Measurements from ENCODE around the gene CELSR2. TPM values are rescaled to one million over a fixed set of nuclear protein-coding genes. Genes with fewer than 3 reads are reported as not detected.

The CELSR2 gene
- total RNA-seq, 4 donors from 2014 or later: 0.65 to 1.5 (median 1.2) TPM

DNA sequence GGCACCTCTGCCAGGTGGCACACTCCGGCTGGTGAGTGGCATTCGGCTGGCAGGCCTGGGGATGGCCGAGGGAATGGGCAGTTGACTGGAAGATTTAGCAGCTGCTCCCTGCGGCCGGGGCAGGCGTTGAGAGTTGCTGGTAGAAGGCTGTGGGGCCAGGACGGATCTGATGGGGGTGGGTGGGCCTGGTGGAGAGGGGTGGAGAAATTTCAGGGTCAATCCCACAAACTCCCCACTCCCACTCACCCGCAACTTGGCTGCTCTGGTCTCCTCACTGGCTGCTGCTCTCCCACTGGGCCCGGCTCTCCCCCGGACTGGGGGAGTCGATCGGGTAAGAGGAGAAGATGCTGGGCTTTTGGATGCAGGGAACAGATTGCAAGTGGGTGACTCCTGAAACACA is 31.5 kb downstream of the CELSR2 start:
- TF ChIP-seq, protein P1, sequence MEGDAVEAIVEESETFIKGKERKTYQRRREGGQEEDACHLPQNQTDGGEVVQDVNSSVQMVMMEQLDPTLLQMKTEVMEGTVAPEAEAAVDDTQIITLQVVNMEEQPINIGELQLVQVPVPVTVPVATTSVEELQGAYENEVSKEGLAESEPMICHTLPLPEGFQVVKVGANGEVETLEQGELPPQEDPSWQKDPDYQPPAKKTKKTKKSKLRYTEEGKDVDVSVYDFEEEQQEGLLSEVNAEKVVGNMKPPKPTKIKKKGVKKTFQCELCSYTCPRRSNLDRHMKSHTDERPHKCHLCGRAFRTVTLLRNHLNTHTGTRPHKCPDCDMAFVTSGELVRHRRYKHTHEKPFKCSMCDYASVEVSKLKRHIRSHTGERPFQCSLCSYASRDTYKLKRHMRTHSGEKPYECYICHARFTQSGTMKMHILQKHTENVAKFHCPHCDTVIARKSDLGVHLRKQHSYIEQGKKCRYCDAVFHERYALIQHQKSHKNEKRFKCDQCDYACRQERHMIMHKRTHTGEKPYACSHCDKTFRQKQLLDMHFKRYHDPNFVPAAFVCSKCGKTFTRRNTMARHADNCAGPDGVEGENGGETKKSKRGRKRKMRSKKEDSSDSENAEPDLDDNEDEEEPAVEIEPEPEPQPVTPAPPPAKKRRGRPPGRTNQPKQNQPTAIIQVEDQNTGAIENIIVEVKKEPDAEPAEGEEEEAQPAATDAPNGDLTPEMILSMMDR (IDR thresholded peaks at IDR 0.05; ENCODE audit: low read depth): no peak

DNA sequence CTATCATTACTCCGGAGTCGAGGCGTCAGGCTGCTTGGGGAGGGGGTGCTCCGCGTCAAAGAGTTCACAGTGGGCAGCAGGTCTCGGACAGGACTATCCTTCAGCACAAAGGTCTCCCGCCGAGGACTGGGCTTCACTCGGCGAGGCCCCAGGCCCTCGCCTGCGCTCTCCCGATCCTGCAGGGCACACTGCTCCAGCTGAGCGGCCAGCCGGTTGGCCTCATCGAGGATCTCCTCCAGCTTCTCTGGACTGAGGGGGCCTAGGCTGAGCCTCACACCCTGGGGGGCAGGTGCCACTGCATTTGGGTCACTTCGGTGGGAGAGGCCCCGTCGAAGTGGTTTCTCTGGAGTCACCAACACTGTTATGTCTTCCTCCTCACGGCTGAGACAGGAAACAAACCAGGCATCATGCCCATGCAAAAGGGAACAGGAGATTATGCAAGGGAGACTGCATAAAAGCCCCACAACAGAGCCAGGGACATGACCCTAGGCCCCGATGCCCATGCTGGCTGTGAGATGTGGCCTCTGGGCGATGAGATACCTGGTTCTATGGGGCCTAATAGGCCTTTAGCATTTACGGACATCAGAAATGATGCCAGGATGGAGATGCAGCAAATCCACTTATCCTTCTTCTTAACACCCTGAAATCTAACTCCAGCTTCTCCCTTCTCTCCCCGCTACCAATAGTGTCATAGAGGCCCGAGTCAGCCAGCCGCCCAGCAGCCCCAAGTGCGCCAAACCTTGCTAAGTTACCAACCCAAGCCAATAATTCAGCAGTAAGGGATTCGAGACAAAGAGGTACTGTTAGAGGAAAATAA is 32.5 kb downstream of the CELSR2 start:
- TF ChIP-seq, protein P1 (IDR thresholded peaks at IDR 0.05; ENCODE audit: low read depth): no peak

DNA sequence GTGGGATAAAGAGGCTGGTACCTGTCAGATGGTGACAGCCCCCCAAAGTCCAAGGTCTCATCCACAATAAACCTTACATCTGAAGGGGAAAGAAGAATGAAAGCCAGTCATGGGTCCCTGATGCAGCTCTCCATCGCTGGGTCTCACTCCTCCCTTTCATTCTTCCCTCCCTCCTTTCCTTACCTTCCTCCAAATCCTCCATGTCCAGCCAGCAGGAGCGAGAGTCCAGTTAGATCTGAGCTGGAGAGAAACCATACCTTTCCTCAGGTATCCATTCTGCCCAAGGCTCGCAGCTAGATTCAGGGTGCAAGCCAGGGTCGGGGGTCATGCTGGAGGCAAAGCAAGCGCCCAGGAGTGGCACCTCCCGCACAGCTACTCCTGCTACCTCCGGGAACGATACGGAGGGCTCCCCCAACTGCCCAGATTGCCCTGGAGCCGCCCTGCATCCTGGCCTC is 33.2 kb downstream of the CELSR2 start:
- TF ChIP-seq, protein P1 (IDR thresholded peaks at IDR 0.05; ENCODE audit: low read depth): no peak

DNA sequence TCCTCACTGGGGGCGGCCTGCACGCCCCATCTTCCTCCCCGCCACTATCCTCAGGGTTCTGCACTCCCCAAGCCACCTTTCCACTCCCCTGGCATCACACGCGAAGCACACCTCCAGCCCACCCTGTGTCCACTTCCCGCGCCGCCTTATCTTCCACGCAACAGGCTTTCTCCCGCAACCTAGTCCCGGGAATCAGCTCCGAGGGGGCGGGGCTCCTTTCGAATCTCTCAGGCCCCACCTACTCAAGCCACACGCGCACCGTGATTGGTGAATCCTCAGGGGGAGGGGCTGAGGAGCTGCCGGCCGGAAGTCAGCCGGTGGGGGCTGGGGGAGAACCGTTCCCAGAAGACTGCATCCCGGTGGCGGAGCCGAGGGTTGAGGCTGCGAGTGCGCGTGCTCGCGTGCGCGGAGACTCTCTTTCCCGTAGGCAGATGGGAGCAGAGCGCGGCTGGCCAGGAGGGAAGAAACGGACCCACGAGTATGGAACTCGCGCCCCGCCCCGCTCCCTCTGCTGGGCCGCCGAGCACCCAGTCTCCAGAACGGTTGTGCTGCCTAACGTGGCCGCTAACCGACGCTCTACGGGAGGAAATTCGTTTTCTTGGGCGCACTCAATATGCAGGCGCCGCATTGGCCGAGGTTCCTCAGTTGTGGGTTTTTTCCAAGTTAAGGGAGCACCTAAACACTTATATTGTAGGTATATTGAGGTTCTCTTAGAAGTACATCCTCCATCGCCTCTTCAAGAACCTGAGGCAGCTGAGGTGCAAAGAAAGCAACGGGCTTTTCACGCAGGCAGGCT is 33.8 kb downstream of the CELSR2 start, which contains the start of gene PSRC1:
PSRC1 (minus strand) TSS at position 194 of the 796 bp plus-strand sequence.
- TF ChIP-seq, protein P1 (IDR thresholded peaks at IDR 0.05; ENCODE audit: low read depth): no peak

DNA sequence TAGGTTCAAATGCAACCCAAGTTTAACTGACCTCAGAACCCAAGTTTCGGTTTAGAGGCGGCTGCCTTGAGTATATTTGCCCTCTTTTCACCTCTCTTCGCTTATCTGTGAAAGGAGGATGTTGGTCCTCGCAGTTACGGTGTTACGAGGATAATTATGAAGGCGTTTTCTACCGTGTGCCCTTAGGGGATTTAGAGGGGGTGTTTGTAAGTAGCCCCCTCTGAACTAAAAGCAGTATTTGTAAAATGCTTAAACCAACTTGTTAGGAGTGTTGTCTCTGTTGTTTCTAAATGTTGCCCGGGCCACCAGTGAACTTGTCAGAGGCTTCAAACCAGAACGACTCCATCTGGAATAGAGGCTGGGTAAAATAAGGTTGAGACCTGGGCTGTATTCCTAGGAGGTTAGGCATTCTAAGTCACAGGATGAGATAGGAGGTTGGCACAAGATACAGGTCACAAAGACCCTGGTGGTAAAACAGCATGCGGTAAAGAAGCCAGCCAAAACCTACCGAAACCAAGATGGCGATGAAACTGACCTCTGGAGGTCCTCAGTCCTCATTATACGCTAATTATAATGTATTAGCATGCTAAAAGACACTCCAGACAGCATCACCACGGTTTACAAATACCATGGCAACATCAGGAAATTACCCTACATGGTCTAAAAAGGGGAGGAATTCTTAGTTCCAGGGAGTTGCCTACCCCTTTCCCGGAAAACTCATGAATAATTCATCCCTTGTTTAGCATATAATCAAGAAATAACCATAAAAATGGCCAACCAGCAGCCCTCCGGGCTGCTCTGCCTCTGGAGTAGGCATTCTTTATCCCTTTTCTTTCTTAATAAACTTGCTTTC is 34.6 kb downstream of the CELSR2 start:
- TF ChIP-seq, protein P1 (IDR thresholded peaks at IDR 0.05; ENCODE audit: low read depth): no peak

DNA sequence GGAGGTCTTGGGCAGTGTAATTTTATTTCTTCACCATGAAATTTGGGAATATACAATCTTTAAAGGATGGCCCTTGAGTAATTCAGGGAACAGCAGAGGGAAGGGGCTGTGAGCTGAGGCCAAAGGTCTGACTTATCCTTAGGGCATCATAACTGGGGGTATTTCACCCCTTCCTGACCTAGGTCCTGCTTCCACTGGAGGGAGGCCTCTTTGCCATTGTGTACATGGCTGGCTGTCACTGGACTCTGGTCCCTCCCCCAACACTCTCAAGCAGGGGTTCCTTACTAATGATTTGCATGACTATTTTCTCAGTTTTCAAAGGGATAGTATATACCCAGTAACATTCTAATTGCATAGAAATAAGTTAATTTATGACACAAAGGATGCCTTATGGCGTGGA is 40.8 kb downstream of the CELSR2 start:
- TF ChIP-seq, protein P1 (IDR thresholded peaks at IDR 0.05; ENCODE audit: low read depth): no peak
